H9 (cell line): Measurements from ENCODE around the gene TRPC5OS. TPM values are rescaled to one million over a fixed set of nuclear protein-coding genes. Genes with fewer than 3 reads are reported as not detected.
A peak's percentile ranks its signal among the peaks of the same experiment; 100 is the strongest.

Experiments
- DNase-seq: peaks from one replicate; pipeline ENCODE4 v3.0.0-alpha.2; 2017
- H2AFZ ChIP-seq: one replicate; pipeline ENCODE4 v1.6.1; 2013; ENCODE audit warnings: mild to moderate bottlenecking, low read length, control low read depth, moderate library complexity
- H2AK5ac ChIP-seq: 2 replicates; pipeline ENCODE4 v1.6.1; 2013; ENCODE audit warnings: low read length, control low read depth, mixed read lengths; ENCODE audit not compliant: insufficient read length
- H2BK120ac ChIP-seq: one replicate; pipeline ENCODE4 v1.6.1; 2013; ENCODE audit warnings: low read depth, mild to moderate bottlenecking, low read length, control low read depth, inconsistent platforms; ENCODE audit not compliant: poor library complexity, severe bottlenecking
- H2BK12ac ChIP-seq: 2 replicates; pipeline ENCODE4 v1.6.1; 2013; ENCODE audit warnings: low read length, control low read depth, mixed read lengths, low read depth; ENCODE audit not compliant: insufficient read length
- H2BK15ac ChIP-seq: 2 replicates; pipeline ENCODE4 v1.6.1; 2013; ENCODE audit warnings: low read depth, low read length, control low read depth
- H2BK20ac ChIP-seq: one replicate; pipeline ENCODE4 v1.6.1; 2013; ENCODE audit warnings: low read depth, mild to moderate bottlenecking, low read length, control low read depth, inconsistent platforms; ENCODE audit not compliant: poor library complexity, severe bottlenecking
- H2BK5ac ChIP-seq: 2 replicates; pipeline ENCODE4 v1.6.1; 2013; ENCODE audit warnings: low read length, control low read depth, mixed read lengths; ENCODE audit not compliant: insufficient read length
- H3K14ac ChIP-seq: 2 replicates; pipeline ENCODE4 v1.6.1; 2013; ENCODE audit warnings: low read length, control low read depth; ENCODE audit not compliant: insufficient read depth
- H3K18ac ChIP-seq: 2 replicates; pipeline ENCODE4 v1.6.1; 2013; ENCODE audit warnings: low read depth, mild to moderate bottlenecking, mixed read lengths, low read length, control low read depth; ENCODE audit not compliant: insufficient read length
- H3K23ac ChIP-seq: 2 replicates; pipeline ENCODE4 v1.6.1; 2013; ENCODE audit warnings: low read length, control low read depth, mixed read lengths, low read depth; ENCODE audit not compliant: insufficient read length
- H3K23me2 ChIP-seq: 2 replicates; pipeline ENCODE4 v1.6.1; 2013; ENCODE audit warnings: low read depth, mild to moderate bottlenecking, mixed read lengths, low read length, control low read depth; ENCODE audit not compliant: insufficient read length, poor library complexity, severe bottlenecking
- H3K27ac ChIP-seq: 2 replicates; pipeline ENCODE4 v1.5.1; 2013; ENCODE audit warnings: low read length, control low read depth, mixed read lengths, low read depth; ENCODE audit not compliant: insufficient read length
- H3K27me3 ChIP-seq: 2 replicates; pipeline ENCODE4 v1.6.1; 2013; ENCODE audit warnings: low read length, control low read depth, inconsistent platforms; ENCODE audit not compliant: insufficient read depth
- H3K4ac ChIP-seq: 2 replicates; pipeline ENCODE4 v1.6.1; 2013; ENCODE audit warnings: low read depth, mild to moderate bottlenecking, control low read depth, inconsistent platforms, low read length, moderate library complexity
- H3K4me1 ChIP-seq: 2 replicates; pipeline ENCODE4 v1.6.1; 2013; ENCODE audit warnings: low read length, control low read depth, inconsistent platforms; ENCODE audit not compliant: insufficient read depth
- H3K4me2 ChIP-seq: 2 replicates; pipeline ENCODE4 v1.6.1; 2013; ENCODE audit warnings: low read length, control low read depth, mixed read lengths; ENCODE audit not compliant: insufficient read length, insufficient read depth
- H3K56ac ChIP-seq: 2 replicates; pipeline ENCODE4 v1.6.1; 2013; ENCODE audit warnings: low read depth, mild to moderate bottlenecking, mixed read lengths, low read length, control low read depth; ENCODE audit not compliant: insufficient read length
- H3K79me1 ChIP-seq: 2 replicates; pipeline ENCODE4 v1.6.1; 2013; ENCODE audit warnings: low read depth, mild to moderate bottlenecking, moderate library complexity, low read length, control low read depth, inconsistent platforms; ENCODE audit not compliant: insufficient read depth, poor library complexity, severe bottlenecking
- H3K79me2 ChIP-seq: 2 replicates; pipeline ENCODE4 v1.6.1; 2013; ENCODE audit warnings: low read length, control low read depth, inconsistent platforms; ENCODE audit not compliant: insufficient read depth
- H3K9ac ChIP-seq: 2 replicates; pipeline ENCODE4 v1.6.1; 2013; ENCODE audit warnings: low read length, control low read depth, mixed read lengths; ENCODE audit not compliant: insufficient read length; ENCODE audit errors: extremely low read depth
- H3K9me3 ChIP-seq: one replicate; pipeline ENCODE4 v1.6.1; 2013; ENCODE audit warnings: low read depth, low read length, inconsistent platforms; ENCODE audit not compliant: control insufficient read depth
- H3T11ph ChIP-seq: one replicate; pipeline ENCODE4 v1.6.1; 2013; ENCODE audit warnings: mild to moderate bottlenecking, low read length, control low read depth, inconsistent platforms
- H4K20me1 ChIP-seq: one replicate; pipeline ENCODE4 v1.6.1; 2013; ENCODE audit not compliant: control insufficient read depth, insufficient read length, insufficient read depth
- H4K5ac ChIP-seq: 2 replicates; pipeline ENCODE4 v1.6.1; 2013; ENCODE audit warnings: low read depth, mild to moderate bottlenecking, mixed read lengths, low read length, control low read depth; ENCODE audit not compliant: insufficient read length
- H4K8ac ChIP-seq: replicated peaks from 2 replicates; pipeline ENCODE4 v1.6.1; 2013; ENCODE audit warnings: low read length, control low read depth, mixed read lengths, low read depth; ENCODE audit not compliant: insufficient read length
- H4K91ac ChIP-seq: 2 replicates; pipeline ENCODE4 v1.6.1; 2013; ENCODE audit warnings: low read depth, mild to moderate bottlenecking, moderate library complexity, mixed read lengths, low read length, control low read depth; ENCODE audit not compliant: insufficient read length
- H3K27ac Mint-ChIP-seq, 3 experiments: 2 replicates in 2 of 3; 3 replicates in 1 of 3; pipeline ENCODE4 v1.8.0; 2020 to 2021; ENCODE audit warnings: mixed read lengths in 3 of 3, mild to moderate bottlenecking in 1 of 3, moderate library complexity in 1 of 3
- H3K27me3 Mint-ChIP-seq: 2 replicates; pipeline ENCODE4 v1.8.0; 2021; ENCODE audit warnings: low read depth, mild to moderate bottlenecking, moderate library complexity, mixed read lengths
- H3K36me3 Mint-ChIP-seq, 3 experiments: 2 replicates in 2 of 3; 3 replicates in 1 of 3; pipeline ENCODE4 v1.8.0; 2020 to 2021; ENCODE audit warnings: low read depth in 3 of 3, mixed read lengths in 3 of 3; ENCODE audit not compliant: insufficient read depth in 1 of 3
- H3K4me1 Mint-ChIP-seq, 2 experiments: 2 replicates each; pipeline ENCODE4 v1.8.0; 2020; ENCODE audit warnings: mixed read lengths in 2 of 2
- H3K4me3 Mint-ChIP-seq, 2 experiments: 2 replicates in 1 of 2; 3 replicates in 1 of 2; pipeline ENCODE4 v1.8.0; 2020 to 2021; ENCODE audit warnings: mild to moderate bottlenecking in 2 of 2, mixed read lengths in 2 of 2, moderate library complexity in 1 of 2
- H3K9me3 Mint-ChIP-seq, 2 experiments: 2 replicates in 1 of 2; 3 replicates in 1 of 2; pipeline ENCODE4 v1.8.0; 2020; ENCODE audit warnings: mild to moderate bottlenecking in 2 of 2, mixed read lengths in 2 of 2, moderate library complexity in 1 of 2
- total RNA-seq: library from RNA; stranded (reverse); gene quantifications from 2 replicates; pipeline ENCODE4 v1.2.1, GENCODE V29; 2021
- TF ChIP-seq, protein P1 (sequence below): fragments of 200-600 bp; sonication (generic); conservative IDR thresholded peaks from 3 replicates; pipeline ENCODE4 v1.8.0; 2021; ENCODE audit warnings: antibody characterized with exemption, mild to moderate bottlenecking

The TRPC5OS gene
- total RNA-seq, 1 experiment from 2014 or later = not detected

DNA sequence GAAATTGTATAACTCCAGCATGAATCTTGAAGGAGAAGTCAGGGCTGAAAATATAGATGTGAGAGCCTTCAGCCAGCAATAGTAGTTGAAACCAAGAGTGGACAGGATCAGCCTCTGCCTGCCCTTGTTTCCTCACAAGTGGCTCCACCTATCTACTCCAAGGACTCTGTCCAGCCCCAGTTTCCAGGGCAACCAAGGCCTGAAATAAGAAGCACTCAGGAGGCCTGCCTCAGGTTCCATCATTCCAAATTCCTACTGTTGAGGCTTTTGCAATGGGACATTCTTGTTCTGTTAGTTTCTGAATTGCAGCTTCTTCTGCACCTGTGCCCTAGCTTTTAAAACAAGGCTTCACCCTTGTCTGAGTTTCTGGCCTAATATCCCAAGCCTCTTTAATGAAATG, 41.6 kb downstream of the TRPC5OS start:
- H3K23ac ChIP-seq = no peak overlapping the region
- H2BK15ac ChIP-seq = no peak overlapping the region
- H3K9ac ChIP-seq = no peak overlapping the region
- no peaks in the 10 kb centered on the region for H3K9me3 ChIP-seq
- H3K4me1 Mint-ChIP-seq = peaks cover 9 to 10% of the 10 kb centered on the region in 2 experiments
- H2BK5ac ChIP-seq = no peak overlapping the region
- no peak overlapping the region for H3K18ac ChIP-seq
- no peak overlapping the region for H3K56ac ChIP-seq
- H4K8ac ChIP-seq = no peak overlapping the region
- H3K4me2 ChIP-seq = no peak overlapping the region
- H3K79me1 ChIP-seq = no peaks in the 10 kb centered on the region
- H2BK120ac ChIP-seq = no peak overlapping the region
- no peaks in the 10 kb centered on the region for H3K27me3 ChIP-seq
- no peak overlapping the region for H3K4me3 Mint-ChIP-seq
- H2AK5ac ChIP-seq = no peak overlapping the region
- H3K79me2 ChIP-seq = no peaks in the 10 kb centered on the region
- H3T11ph ChIP-seq = no peak overlapping the region
- TF ChIP-seq, protein P1, sequence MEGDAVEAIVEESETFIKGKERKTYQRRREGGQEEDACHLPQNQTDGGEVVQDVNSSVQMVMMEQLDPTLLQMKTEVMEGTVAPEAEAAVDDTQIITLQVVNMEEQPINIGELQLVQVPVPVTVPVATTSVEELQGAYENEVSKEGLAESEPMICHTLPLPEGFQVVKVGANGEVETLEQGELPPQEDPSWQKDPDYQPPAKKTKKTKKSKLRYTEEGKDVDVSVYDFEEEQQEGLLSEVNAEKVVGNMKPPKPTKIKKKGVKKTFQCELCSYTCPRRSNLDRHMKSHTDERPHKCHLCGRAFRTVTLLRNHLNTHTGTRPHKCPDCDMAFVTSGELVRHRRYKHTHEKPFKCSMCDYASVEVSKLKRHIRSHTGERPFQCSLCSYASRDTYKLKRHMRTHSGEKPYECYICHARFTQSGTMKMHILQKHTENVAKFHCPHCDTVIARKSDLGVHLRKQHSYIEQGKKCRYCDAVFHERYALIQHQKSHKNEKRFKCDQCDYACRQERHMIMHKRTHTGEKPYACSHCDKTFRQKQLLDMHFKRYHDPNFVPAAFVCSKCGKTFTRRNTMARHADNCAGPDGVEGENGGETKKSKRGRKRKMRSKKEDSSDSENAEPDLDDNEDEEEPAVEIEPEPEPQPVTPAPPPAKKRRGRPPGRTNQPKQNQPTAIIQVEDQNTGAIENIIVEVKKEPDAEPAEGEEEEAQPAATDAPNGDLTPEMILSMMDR = no peak
- H4K5ac ChIP-seq = no peak overlapping the region
- no peak overlapping the region for H2AFZ ChIP-seq
- H4K91ac ChIP-seq = no peak overlapping the region
- no peak overlapping the region for H2BK20ac ChIP-seq
- H3K4ac ChIP-seq = no peak overlapping the region
- H3K23me2 ChIP-seq = no peaks in the 10 kb centered on the region
- no peaks in the 10 kb centered on the region for H3K36me3 Mint-ChIP-seq
- peaks cover 0 to 5% of the 10 kb centered on the region in 2 experiments; a peak in 3 of 5 replicates for H3K9me3 Mint-ChIP-seq
- no peaks in the 10 kb centered on the region for H4K20me1 ChIP-seq
- H3K27ac ChIP-seq = no peak overlapping the region
- no peaks in the 10 kb centered on the region for H3K27me3 Mint-ChIP-seq
- H2BK12ac ChIP-seq = no peak overlapping the region
- no peak overlapping the region for H3K14ac ChIP-seq
- peaks cover 6% of the 10 kb centered on the region; the same call in 1 of the 2 replicates for H3K4me1 ChIP-seq
- H3K27ac Mint-ChIP-seq = no peak overlapping the region
- DNase-seq = peak; percentile 39
